Measurements from ENCODE around the gene ROCK2.

ROCK2 gene

GRCh38 chr2:11319939-11320338 lies 24.5 kb downstream of the ROCK2 start:
- no peaks in the 10 kb centered on the region for H3K4me1 Mint-ChIP-seq
- H3K9me3 Mint-ChIP-seq = peaks cover 23% of the 10 kb centered on the region
- peaks cover 51% of the 10 kb centered on the region for H3K36me3 Mint-ChIP-seq (ENCODE audit: low read depth)
- DNase-seq = no peak
- H3K4me3 Mint-ChIP-seq = no peak overlapping the region
- no peak overlapping the region for H3K27ac Mint-ChIP-seq
- H3K27me3 Mint-ChIP-seq (ENCODE audit: low read depth, poor library complexity) = no peaks in the 10 kb centered on the region
- no peak for TF ChIP-seq CTCF (IDR thresholded peaks at IDR 0.05)

- no peak for DNase-seq
- H3K4me3 Mint-ChIP-seq = no peak overlapping the region
- H3K9me3 Mint-ChIP-seq = peaks cover 10% of the 10 kb centered on the region
- H3K36me3 Mint-ChIP-seq (ENCODE audit: low read depth) = peaks cover 19% of the 10 kb centered on the region
- no peak overlapping the region for H3K27ac Mint-ChIP-seq
- peaks cover 13% of the 10 kb centered on the region for H3K4me1 Mint-ChIP-seq
- H3K27me3 Mint-ChIP-seq (ENCODE audit: low read depth, poor library complexity) = no peaks in the 10 kb centered on the region
- TF ChIP-seq CTCF (IDR thresholded peaks at IDR 0.05) = no peak
Measured at GRCh38 chr2:11315074-11315705, 29.2 kb downstream of the ROCK2 start.

- Mint-ChIP-seq H3K36me3 (ENCODE audit: low read depth) (peaks cover 21% of the 10 kb centered on the region), H3K27ac (no peak overlapping the region), H3K4me1 (peaks cover 13% of the 10 kb centered on the region), H3K4me3 (no peak overlapping the region), H3K27me3 (ENCODE audit: low read depth, poor library complexity) (no peaks in the 10 kb centered on the region), H3K9me3 (peaks cover 10% of the 10 kb centered on the region)
- no peak for TF ChIP-seq CTCF (IDR thresholded peaks at IDR 0.05)
- DNase-seq = no peak
Measured at GRCh38 chr2:11314487-11314886, 29.9 kb downstream of the ROCK2 start.

- peaks cover 21% of the 10 kb centered on the region for H3K36me3 Mint-ChIP-seq (ENCODE audit: low read depth)
- peaks cover 13% of the 10 kb centered on the region for H3K4me1 Mint-ChIP-seq
- no peak for DNase-seq
- TF ChIP-seq CTCF (IDR thresholded peaks at IDR 0.05) = no peak
- no peaks in the 10 kb centered on the region for H3K27me3 Mint-ChIP-seq (ENCODE audit: low read depth, poor library complexity)
- no peaks in the 10 kb centered on the region for H3K9me3 Mint-ChIP-seq
- H3K27ac Mint-ChIP-seq = peak overlapping the region; percentile 64
- no peak overlapping the region for H3K4me3 Mint-ChIP-seq
Measured at GRCh38 chr2:11312770-11313471, 31.5 kb downstream of the ROCK2 start.

- Mint-ChIP-seq H3K27ac (no peak overlapping the region), H3K9me3 (no peaks in the 10 kb centered on the region), H3K27me3 (ENCODE audit: low read depth, poor library complexity) (no peaks in the 10 kb centered on the region), H3K4me1 (peaks cover 13% of the 10 kb centered on the region), H3K36me3 (ENCODE audit: low read depth) (peaks cover 30% of the 10 kb centered on the region), H3K4me3 (no peak overlapping the region)
- DNase-seq = no peak
- no peak for TF ChIP-seq CTCF (IDR thresholded peaks at IDR 0.05)
Measured at GRCh38 chr2:11311543-11311942, 32.9 kb downstream of the ROCK2 start.

GRCh38 chr2:11310212-11310611 lies 34.2 kb downstream of the ROCK2 start:
- no peak for DNase-seq
- H3K4me1 Mint-ChIP-seq = peaks cover 13% of the 10 kb centered on the region
- H3K36me3 Mint-ChIP-seq (ENCODE audit: low read depth) = peaks cover 34% of the 10 kb centered on the region
- H3K9me3 Mint-ChIP-seq = no peaks in the 10 kb centered on the region
- no peak for TF ChIP-seq CTCF (IDR thresholded peaks at IDR 0.05)
- no peak overlapping the region for H3K27ac Mint-ChIP-seq
- no peaks in the 10 kb centered on the region for H3K27me3 Mint-ChIP-seq (ENCODE audit: low read depth, poor library complexity)
- H3K4me3 Mint-ChIP-seq = no peak overlapping the region

Data from nephron progenitor cell (in vitro differentiated cells).